GM15510 (cell line): ENCODE measurements around the gene BBS4.

Source experiments
- POLR2A ChIP-seq: IDR thresholded peaks from 3 replicates; pipeline ENCODE4 v1.6.1; 2011; ENCODE audit warnings: borderline replicate concordance; ENCODE audit not compliant: insufficient read length; ENCODE audit errors: extremely low read depth

BBS4 gene

DNA sequence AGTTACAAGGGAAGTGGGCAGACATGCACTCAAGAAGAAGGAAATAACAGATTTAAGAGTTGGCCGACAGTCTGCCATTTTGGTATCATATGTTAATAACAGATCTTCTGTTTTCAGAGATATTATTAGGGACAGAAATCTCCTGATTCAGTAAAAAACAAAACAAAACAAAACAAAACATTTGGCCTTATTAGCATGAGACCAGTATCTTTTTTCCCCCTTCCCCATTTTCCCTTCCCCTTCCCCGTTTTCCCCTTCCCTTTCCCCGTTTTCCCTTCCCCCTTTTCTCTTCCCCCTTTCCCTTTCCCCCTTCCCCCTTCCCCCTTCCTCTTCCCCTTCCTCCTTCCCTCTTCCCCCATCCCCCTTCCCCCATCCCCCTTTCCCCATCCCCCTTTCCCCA, 39.4 kb downstream of the BBS4 start:
- no peak for TF ChIP-seq POLR2A

DNA sequence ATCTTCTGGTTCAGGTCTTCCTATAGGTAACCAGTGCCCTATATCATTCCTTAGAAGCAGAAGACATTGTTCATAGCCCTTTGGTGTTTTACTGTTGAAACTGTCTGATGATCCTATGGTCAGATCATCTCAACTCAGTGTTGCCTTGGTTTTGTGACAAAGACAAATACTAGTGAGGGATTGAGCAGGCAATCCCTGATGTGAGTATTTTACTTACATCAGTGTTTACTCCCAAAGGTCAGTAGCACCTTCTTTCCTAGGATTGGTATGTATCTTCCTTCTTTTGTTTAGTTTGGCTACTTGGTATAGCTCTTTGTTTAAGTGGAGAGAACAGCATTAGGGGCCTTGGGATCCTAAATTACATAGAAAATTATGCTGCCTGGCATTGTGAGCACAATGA, 41.1 kb downstream of the BBS4 start:
- no peak for TF ChIP-seq POLR2A

DNA sequence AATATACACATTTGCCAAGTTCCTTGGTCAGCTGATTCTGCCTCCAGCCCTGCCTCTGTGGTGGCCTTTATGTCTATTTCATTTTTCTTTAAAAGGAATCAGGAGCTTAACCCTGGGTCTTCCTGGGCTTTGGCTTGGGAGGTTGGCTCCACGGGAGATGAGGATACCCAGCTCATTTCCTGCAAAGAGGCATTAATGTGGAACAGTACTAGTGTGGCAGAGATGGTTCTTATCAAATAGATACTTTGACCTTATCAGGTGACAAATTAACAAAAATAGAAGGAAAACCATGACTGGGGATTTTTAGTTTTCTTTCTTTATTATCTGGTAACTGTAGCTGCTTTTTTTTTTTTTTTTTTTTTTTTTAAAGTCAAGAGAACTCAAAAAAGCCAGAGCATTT, 42.8 kb downstream of the BBS4 start:
- no peak for TF ChIP-seq POLR2A

DNA sequence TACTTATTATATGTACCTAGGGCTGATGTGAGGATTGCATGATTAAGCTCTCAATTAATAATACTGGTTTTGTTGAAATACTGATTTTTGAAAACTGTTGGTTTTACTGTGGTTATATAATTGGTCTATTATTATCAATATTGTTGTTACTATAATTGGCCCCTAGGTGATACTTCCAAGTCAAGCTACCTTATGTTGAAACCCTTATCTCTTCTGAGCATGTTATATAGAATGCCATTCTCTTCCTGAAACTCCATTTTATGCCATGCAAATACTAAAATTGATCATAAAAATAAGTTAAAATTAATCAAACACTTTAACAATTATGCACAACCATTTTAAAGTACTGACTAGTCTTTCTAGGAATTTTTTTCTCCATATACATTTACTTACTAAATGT, 46.1 kb downstream of the BBS4 start:
- no peak for TF ChIP-seq POLR2A

DNA sequence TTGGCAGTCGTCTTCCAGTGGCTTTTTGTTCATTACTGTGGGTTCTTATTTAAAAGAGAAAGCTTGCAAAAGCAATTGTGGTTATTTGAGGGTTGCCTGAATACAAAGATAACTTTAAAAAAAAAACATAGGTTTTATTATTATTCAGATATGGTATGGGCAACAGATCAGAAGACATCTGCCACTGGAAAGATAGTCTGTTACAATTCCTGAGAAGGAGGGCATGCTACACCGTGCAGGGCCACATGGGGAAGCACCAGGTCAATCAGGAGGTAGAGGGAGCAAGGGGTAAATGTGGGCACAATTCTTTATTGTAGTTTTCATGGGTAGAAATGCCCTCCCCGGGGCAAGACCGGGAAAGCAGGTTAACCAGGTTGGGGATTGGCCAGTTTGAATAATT, 46.5 kb downstream of the BBS4 start:
- TF ChIP-seq POLR2A, result no peak

DNA sequence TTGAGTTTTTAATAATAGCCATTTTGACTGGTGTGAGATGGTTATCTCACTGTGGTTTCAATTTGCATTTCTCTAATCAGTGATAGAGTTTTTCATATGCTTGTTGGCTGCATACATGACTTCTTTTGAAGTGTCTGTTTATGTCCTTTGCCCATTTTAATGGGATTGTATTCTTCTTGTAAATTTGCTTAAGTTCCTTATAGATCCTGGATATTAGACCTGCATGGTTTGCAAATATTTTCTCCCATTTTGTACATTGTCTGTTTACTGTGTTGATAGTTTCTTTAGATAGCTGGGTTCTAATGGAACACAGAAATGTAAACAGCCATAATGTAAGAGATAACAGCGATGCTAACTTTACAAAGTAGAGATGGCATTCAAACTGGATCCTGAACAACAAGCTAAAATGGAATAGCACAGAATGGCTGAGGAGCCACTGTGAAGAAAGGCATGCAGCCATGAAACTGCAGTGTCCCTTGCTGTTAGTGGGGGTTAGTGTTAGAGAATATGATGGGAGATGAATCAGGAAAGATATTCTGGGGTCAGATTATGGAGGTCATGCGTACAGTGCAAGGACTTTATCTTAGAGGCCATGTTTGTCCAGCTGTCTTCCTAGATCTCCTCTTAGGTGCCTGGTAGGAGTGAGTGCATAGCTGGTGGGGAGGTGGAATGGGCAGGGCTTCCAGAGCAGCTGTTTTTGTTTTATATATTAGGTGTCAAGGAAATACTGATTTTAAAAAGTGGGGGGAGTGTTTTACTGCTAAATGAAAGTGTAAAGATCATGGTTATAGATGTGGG, 48.1 kb downstream of the BBS4 start:
- TF ChIP-seq POLR2A, result no peak

DNA sequence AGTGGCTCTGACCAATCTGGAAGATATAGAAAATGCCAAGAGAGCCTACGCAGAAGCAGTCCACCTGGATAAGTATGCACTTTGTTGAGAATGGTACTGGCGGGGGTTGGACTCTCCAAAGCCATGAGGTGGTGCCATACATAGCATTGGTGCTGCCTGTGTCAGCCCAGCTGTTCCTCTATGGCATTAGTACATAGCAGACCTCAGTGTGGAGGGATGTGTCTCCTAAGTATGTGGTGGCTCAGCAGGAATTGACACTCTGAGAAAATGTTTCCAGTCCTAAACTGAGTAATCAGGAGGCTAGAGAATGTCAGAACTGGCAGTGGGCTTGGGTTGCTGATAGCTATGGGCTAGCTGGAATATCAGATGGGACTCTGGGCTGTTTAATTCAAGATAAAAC, 49.1 kb downstream of the BBS4 start:
- TF ChIP-seq POLR2A, result no peak

DNA sequence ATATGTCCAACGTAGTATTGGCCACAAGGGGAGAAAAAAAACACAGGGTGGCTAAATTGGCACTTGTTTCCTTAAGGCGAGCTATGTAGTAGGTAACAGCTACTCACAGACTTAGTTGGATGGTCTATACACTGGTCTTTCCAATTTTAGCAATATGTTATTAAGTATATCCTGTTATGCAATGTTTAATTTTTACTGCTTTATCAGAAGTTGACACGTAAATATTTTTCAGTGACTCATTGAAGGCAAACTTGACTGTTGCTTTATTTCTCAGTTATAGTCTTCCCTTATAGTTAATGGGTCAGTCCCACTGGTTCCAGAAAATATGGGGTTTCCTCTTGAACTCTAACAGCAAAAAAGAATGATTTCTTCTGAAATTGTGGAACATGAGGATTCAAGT, 51.1 kb downstream of the BBS4 start:
- TF ChIP-seq POLR2A, result no peak

DNA sequence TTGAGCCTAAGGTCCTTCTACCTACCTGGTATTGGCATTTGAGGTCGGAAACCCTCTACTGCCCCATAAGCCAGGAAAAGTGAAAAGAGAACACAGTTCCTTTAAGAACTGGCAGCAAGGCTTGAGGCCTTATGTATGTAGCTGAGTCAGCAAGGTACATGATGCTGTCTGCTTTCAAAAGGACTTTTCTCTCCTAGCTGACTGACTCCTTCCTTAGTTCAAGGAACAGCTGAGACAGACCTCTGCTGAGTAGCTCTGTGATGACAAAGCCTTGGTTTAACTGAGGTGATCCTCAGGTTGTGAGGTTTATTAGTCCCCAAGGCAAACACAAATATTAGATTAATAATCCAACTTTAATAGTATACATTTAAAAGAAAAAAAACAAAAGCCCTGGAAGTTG, 51.7 kb downstream of the BBS4 start:
- TF ChIP-seq POLR2A, result no peak

DNA sequence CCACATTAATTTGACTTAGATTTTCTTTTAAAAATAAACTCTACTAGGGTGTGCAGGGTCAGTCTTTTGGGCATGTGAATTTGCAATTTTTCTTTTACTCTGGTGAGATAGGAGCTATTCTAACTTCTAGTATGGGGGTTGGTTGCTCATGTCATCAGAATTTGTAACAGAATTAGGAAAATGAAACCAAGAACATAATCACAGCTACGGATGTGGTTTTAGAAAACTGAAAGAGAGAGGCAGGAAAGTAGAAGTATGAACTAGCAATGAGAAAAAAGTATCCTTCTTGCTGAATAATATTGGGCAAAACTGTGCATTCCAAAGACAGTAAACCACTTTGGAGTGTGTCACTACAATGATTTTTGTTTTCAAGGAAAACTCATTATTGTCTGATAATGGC, 54.2 kb downstream of the BBS4 start:
- no peak for TF ChIP-seq POLR2A

DNA sequence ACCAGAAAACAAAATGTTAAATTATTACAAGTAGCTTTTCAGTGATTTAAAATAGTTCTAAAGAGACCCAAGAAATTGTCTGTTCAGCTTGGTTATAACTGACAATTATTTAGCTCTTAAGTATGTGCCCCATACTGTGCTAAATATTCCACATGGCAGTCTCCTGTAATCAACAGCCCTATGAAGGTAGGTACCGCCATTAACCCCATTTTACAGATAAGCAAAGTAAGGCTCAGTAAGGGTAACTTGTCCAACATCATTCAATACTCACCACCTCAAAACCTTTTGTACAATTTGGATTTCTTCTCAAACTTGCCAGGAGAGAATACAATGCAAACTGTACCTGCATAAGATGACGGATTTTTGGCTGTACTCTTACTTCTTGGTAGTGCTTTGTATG, 63.7 kb downstream of the BBS4 start:
- TF ChIP-seq POLR2A, result no peak

DNA sequence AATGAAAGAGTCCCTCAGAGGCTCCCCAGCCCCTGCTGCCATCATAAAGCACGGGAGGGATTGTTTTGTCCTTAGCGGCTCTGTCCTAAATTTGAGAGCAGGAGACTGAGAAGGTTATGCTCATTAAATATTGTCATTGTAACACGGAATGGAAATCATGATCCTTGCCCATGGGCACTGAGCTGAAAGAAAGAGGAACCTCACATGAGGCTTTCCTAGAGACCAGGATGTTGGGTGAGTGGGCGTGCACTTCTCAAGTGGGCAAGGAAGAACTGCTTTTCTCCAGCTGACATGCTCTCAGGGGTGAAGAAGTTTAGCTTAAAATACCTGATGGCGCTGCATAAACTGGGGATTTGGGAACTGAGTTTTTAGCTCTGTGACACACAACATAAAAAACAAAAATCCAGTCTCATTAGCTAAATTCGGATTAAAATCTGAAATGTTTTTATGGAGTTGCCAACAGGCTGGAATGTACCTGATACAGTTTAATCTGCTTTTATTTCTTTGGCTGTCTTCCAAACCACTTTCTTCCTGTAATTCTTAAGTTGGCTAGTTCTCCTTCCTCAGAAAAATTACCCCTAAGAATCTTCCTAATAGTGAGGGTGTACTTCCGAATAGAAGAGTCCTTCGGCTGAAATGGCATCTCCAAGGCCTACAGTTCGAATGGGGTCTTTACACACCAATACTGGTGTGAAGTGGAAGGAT, 65.9 kb downstream of the BBS4 start:
- no peak for TF ChIP-seq POLR2A

DNA sequence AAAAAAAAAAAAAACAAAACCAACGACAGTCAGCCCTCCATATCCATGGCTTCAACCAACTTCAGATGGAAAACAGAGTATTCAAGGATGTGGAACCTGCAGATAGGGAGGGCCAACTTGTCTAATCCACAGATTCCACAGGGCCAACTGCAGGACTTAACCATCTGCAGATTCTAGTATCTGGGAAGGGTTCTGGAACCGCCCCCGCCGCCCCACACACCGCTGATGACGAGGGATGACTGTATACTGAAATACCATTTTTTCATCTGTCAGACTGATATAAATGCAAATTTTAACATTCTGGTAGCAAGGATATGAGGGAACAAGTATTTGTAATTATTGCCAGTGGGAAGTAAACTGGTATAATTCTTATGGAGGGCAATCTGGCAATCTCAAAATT, 68.1 kb downstream of the BBS4 start:
- no peak for TF ChIP-seq POLR2A

DNA sequence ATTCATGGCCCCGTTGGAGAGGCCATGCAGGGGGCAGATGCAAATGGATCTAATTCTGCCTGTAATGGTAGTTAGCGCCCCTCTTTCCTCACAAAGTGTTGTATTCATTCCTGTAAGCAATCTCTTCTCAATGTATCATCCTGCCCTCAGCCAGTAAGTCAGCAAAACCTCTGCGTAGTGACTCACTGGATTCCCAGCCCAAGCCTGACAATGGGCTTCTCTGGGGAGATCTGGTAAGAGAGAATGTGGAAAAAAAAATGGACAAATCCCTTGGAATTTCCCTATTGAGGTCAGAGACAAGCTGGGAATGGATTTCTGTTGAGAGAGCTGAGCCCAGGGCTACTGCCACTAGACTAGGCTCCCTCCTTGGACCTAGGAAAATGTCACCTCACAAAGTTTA, 72.2 kb downstream of the BBS4 start:
- TF ChIP-seq POLR2A, result no peak

DNA sequence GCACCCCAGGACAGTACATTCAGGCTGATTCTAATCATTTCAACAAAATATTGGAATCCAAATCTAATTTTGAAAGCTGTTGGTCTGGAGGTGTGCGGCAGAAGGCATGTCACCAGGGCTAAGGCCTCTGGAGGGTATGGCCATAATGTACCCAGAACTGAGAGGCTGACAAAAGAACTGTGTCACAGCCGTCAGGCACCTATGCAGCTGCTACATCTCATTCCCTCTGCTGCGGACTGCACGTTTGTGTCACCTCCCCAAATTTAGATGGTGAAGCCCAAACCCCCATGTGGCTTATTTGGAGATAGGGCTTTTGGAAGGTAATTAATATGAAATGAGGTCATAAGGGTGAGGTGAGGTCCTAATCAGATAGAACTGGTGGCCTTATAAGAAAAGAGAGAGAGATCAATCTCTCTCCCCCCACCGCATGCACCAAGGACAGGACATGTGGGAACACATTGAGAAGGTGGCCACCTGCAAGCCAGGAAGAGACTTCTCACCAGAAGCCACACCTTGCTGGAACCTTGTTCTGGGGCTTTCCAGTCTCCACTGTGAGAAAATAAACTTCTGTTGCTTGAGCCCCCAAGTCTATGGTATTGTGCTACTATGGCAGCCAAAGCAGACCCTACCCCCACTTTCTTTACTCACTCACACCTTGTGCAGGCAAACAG, 74.7 kb downstream of the BBS4 start:
- no peak for TF ChIP-seq POLR2A

DNA sequence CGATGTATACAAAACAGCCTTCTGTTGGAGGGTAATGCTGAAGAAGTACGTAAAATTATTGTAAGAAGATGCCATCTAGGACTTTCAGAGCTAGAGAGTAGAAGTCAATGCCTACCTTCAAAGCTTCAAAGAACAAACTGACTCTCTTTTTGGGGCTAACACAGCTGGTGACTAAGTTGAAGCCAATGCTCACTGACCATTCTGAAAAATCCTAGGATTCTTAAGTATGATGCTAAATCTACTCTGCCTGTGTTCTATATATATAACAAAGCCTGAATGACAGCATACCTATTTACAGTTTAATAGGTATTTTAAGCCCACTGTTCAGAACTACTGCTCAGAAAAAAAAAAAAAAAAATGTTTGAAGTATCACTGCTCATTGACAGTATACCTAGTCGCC, 78.6 kb downstream of the BBS4 start:
- TF ChIP-seq POLR2A, result no peak
